PFSK-1 (cell line): ENCODE results near the gene MCTS1.

Source experiments
- FOXP2 ChIP-seq: optimal IDR thresholded peaks from 2 replicates; pipeline ENCODE3; 2011; ENCODE audit warnings: borderline replicate concordance, control low read depth, inconsistent platforms; ENCODE audit not compliant: insufficient read depth; ENCODE audit errors: extremely low read length, extremely low read depth
- POLR2AphosphoS5 ChIP-seq: IDR thresholded peaks from 2 replicates; pipeline ENCODE4 v1.6.1; 2012; ENCODE audit warnings: low read depth, mild to moderate bottlenecking, control low read depth, low read length, moderate library complexity
- SIN3A ChIP-seq: IDR thresholded peaks from 2 replicates; pipeline ENCODE4 v1.6.1; 2012; ENCODE audit warnings: mild to moderate bottlenecking, low read length, moderate library complexity, borderline replicate concordance; ENCODE audit not compliant: insufficient read depth
- TAF1 ChIP-seq: IDR thresholded peaks from 2 replicates; pipeline ENCODE4 v1.6.1; 2012; ENCODE audit warnings: low read length, control low read depth, borderline replicate concordance; ENCODE audit not compliant: insufficient read depth
- TF ChIP-seq, protein P1 (sequence below), 2 experiments: IDR thresholded peaks; 2 replicates each; pipeline versions ENCODE4 v1.6.1 to v1.8.0; 2011 to 2012; ENCODE audit warnings: low read depth in 2 of 2, low read length in 2 of 2, control low read depth in 1 of 2, inconsistent platforms in 1 of 2, mild to moderate bottlenecking in 1 of 2, moderate library complexity in 1 of 2; ENCODE audit not compliant: insufficient read depth in 1 of 2

Gene MCTS1

DNA sequence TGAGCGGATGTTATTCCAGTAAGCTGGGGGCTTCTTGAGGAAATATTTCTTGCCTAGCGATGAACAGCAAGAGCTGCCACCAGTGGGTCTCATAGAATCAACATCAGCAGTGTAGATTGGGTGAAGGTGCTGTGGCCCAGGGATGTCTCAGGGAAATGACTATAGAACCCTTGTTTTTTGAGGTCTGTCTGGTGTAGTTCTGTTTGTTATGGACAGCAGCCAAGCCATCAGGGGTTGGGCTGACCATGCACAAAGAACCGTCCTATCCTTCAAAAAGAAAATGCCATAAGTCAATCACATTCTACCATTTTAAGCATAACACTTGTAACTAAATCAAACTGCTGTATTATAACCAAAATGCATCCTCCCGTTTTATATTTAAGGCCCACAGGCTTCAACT lies 43.2 kb downstream of the MCTS1 start:
- TF ChIP-seq, protein P1, sequence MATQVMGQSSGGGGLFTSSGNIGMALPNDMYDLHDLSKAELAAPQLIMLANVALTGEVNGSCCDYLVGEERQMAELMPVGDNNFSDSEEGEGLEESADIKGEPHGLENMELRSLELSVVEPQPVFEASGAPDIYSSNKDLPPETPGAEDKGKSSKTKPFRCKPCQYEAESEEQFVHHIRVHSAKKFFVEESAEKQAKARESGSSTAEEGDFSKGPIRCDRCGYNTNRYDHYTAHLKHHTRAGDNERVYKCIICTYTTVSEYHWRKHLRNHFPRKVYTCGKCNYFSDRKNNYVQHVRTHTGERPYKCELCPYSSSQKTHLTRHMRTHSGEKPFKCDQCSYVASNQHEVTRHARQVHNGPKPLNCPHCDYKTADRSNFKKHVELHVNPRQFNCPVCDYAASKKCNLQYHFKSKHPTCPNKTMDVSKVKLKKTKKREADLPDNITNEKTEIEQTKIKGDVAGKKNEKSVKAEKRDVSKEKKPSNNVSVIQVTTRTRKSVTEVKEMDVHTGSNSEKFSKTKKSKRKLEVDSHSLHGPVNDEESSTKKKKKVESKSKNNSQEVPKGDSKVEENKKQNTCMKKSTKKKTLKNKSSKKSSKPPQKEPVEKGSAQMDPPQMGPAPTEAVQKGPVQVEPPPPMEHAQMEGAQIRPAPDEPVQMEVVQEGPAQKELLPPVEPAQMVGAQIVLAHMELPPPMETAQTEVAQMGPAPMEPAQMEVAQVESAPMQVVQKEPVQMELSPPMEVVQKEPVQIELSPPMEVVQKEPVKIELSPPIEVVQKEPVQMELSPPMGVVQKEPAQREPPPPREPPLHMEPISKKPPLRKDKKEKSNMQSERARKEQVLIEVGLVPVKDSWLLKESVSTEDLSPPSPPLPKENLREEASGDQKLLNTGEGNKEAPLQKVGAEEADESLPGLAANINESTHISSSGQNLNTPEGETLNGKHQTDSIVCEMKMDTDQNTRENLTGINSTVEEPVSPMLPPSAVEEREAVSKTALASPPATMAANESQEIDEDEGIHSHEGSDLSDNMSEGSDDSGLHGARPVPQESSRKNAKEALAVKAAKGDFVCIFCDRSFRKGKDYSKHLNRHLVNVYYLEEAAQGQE (IDR thresholded peaks at IDR 0.05; ENCODE audit: insufficient read depth in 1 of 2, low read depth in 2 of 2, low read length in 2 of 2), result no peak
- TF ChIP-seq POLR2AphosphoS5 (no peak), FOXP2 (no peak), TAF1 (no peak), SIN3A (no peak)

DNA sequence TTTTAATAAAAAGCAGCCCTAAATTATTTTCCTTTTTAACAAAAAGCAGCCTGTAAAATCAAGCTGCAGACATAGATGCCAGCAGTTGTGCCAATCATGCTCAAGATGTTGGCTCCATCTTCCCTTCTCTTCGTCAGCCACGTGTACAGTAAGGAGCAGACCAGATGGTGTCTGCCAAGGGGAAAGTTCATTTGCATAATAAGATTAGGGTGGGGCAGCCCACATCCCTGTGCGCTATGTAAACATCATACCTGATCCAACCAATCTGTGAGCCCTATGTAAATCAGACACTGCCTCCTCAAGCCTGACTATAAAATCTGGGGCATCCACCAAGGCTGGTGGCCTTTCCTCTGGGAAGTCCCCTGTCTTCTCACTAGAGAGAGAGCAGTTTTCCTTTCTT lies 49.1 kb downstream of the MCTS1 start:
- TF ChIP-seq POLR2AphosphoS5 (no peak), SIN3A (no peak), TAF1 (no peak), FOXP2 (no peak)
- TF ChIP-seq, protein P1 (IDR thresholded peaks at IDR 0.05; ENCODE audit: insufficient read depth in 1 of 2, low read depth in 2 of 2, low read length in 2 of 2), result no peak

DNA sequence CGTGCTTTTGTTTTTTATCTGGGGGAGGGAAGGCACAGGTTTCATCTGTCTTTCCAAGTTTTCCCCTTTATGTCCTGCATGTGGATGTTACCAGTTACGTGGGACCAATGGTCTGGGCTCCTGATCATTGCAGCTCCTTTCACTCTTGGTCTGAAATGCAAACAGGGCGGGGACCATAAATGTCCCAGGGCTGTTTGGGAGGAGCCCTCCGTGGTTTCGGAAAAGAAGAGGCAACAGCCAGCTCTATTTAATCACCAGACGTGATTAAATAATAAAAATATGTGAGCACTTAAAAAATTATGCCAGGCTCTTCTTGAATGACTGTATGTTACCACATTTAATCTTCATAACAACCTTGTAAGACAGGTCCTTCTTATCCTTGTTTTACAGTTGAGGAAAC lies 56.7 kb downstream of the MCTS1 start:
- TF ChIP-seq, protein P1 (IDR thresholded peaks at IDR 0.05; ENCODE audit: insufficient read depth in 1 of 2, low read depth in 2 of 2, low read length in 2 of 2), result no peak
- TF ChIP-seq SIN3A, result no peak
- no peak for TF ChIP-seq FOXP2
